ENCODE data around the gene SYNDIG1L.

Gene SYNDIG1L

DNA sequence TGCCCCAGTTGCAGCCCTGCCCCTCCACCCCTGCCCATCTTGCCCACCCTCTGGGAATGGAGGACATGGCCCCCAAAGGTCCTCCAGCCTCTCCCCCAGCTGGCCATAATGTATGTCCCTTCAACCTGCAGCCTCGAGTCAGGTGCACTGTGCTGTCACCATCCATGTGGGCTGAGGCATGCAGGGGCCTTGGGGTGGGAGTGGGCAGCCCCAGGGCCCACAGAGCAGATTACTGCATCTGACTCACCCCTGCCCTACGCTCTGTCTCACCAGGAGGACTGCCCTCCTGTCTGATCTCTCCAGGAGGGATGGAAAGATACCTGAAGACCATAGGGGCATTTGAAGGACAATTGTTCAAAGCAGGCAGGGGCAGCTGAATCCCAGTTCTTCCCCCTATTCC, 13.3 kb downstream of the SYNDIG1L start:
- DNase-seq: no peak
- TF ChIP-seq, protein P1, sequence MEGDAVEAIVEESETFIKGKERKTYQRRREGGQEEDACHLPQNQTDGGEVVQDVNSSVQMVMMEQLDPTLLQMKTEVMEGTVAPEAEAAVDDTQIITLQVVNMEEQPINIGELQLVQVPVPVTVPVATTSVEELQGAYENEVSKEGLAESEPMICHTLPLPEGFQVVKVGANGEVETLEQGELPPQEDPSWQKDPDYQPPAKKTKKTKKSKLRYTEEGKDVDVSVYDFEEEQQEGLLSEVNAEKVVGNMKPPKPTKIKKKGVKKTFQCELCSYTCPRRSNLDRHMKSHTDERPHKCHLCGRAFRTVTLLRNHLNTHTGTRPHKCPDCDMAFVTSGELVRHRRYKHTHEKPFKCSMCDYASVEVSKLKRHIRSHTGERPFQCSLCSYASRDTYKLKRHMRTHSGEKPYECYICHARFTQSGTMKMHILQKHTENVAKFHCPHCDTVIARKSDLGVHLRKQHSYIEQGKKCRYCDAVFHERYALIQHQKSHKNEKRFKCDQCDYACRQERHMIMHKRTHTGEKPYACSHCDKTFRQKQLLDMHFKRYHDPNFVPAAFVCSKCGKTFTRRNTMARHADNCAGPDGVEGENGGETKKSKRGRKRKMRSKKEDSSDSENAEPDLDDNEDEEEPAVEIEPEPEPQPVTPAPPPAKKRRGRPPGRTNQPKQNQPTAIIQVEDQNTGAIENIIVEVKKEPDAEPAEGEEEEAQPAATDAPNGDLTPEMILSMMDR (IDR thresholded peaks at IDR 0.05; ENCODE audit: low read depth, low read length): no peak
- H3K36me3 ChIP-seq: no peaks in the 10 kb centered on the region
- H3K4me1 ChIP-seq: no peaks in the 10 kb centered on the region
- no peak overlapping the region for H3K4me3 ChIP-seq (ENCODE audit: low read depth, low read length)
- H3K27me3 ChIP-seq: peaks cover 7% of the 10 kb centered on the region
- H3K9me3 ChIP-seq: no peaks in the 10 kb centered on the region

DNA sequence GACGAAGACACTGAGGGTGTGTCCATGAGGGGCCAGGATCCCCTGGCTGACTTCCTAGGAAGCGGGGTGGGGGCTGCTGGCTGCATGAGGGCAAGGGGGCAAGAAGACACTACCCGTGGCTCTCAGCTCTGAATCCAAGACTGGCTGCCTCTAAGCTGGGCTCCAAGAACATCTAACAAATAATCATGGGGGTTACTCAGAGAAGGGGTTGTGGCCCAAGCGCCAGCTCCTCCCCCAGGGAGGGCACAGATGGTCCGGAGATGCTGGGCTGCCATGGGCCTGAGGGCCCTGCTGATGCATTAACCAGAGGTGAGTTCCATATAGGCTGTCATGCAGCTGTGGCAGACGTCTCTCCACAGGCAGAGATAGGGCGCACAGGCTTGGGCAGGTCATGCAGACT, 14.3 kb downstream of the SYNDIG1L start:
- Histone ChIP-seq H3K27me3 (peaks cover 7% of the 10 kb centered on the region), H3K4me3 (ENCODE audit: low read depth, low read length) (no peak overlapping the region), H3K9me3 (no peaks in the 10 kb centered on the region), H3K4me1 (no peaks in the 10 kb centered on the region), H3K36me3 (no peaks in the 10 kb centered on the region)
- DNase-seq: no peak
- TF ChIP-seq, protein P1 (IDR thresholded peaks at IDR 0.05; ENCODE audit: low read depth, low read length): no peak

DNA sequence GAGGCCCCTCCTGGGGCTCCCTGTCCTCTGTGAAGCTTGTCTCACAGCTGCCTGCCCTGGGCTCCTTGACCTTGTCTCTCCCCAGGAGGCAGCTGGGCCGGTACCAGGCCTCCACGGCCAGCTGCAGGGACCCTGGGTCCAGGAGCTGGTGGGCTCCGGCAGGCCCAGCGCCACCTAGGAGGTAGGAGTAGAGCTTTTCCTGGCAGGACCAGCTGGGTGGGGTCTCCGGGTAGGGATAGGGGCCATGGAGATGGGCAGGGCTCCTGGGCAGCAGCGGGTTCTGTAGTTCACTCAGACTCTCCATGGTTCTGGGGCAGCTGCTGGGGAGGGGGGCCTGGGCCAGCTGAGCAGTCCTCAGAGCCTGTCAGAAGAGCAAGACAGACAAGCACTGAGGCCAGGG, 16.6 kb downstream of the SYNDIG1L start:
- DNase-seq: no peak
- Histone ChIP-seq H3K4me3 (ENCODE audit: low read depth, low read length) (no peak overlapping the region), H3K9me3 (no peaks in the 10 kb centered on the region), H3K4me1 (no peaks in the 10 kb centered on the region), H3K27me3 (peaks cover 4% of the 10 kb centered on the region; the same call in 1 of the 2 replicates), H3K36me3 (no peaks in the 10 kb centered on the region)
- TF ChIP-seq, protein P1 (IDR thresholded peaks at IDR 0.05; ENCODE audit: low read depth, low read length): no peak

DNA sequence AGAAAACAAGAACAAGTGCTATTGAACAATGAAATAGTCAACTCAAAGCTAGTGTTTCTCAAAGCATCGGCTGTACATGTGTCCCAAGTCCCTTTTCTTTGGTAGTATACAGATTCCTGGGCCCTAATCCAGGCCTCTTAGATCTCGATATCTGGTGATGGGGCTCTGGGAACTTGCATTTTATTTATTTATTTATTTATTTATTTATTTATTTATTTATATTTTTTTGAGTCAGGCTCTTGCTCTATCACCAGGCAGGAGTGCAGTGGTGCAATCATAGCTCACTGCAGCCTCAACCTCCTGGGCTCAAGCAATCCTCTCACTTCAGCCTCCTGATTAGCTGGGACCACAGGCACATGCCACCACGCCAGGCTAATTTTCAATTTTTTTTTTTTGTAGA, 17.1 kb downstream of the SYNDIG1L start:
- DNase-seq: no peak

DNA sequence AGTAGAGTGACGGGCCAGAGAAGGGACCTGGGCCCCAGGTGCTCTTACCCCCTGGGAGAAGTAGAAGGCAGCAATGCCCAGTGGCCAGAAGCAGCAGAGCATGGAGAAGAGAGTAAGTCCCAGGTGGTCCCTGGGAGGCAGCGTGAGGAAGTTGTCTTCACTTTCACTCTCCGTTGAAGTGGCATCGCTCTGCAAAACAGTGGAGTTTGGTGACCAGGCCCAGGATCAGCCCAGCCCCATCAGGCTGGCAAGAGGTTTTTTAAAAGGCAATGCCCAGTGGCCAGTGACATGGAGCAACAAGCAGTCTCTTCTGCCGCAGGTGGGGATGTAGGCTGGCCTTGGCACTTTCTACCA, 18.2 kb downstream of the SYNDIG1L start:
- Histone ChIP-seq H3K27me3 (no peaks in the 10 kb centered on the region; the same call in 1 of the 2 replicates), H3K4me3 (ENCODE audit: low read depth, low read length) (no peak overlapping the region), H3K9me3 (no peaks in the 10 kb centered on the region), H3K4me1 (no peaks in the 10 kb centered on the region), H3K36me3 (no peaks in the 10 kb centered on the region)
- TF ChIP-seq, protein P1 (IDR thresholded peaks at IDR 0.05; ENCODE audit: low read depth, low read length): no peak
- no peak for DNase-seq

More for the DNA sequence above, 17.1 kb downstream of the SYNDIG1L start:
- Histone ChIP-seq H3K36me3 (no peaks in the 10 kb centered on the region), H3K27me3 (peaks cover 2% of the 10 kb centered on the region; the same call in 1 of the 2 replicates), H3K4me3 (ENCODE audit: low read depth, low read length) (no peak overlapping the region), H3K4me1 (no peaks in the 10 kb centered on the region), H3K9me3 (no peaks in the 10 kb centered on the region)
- TF ChIP-seq, protein P1 (IDR thresholded peaks at IDR 0.05; ENCODE audit: low read depth, low read length): no peak

DNA sequence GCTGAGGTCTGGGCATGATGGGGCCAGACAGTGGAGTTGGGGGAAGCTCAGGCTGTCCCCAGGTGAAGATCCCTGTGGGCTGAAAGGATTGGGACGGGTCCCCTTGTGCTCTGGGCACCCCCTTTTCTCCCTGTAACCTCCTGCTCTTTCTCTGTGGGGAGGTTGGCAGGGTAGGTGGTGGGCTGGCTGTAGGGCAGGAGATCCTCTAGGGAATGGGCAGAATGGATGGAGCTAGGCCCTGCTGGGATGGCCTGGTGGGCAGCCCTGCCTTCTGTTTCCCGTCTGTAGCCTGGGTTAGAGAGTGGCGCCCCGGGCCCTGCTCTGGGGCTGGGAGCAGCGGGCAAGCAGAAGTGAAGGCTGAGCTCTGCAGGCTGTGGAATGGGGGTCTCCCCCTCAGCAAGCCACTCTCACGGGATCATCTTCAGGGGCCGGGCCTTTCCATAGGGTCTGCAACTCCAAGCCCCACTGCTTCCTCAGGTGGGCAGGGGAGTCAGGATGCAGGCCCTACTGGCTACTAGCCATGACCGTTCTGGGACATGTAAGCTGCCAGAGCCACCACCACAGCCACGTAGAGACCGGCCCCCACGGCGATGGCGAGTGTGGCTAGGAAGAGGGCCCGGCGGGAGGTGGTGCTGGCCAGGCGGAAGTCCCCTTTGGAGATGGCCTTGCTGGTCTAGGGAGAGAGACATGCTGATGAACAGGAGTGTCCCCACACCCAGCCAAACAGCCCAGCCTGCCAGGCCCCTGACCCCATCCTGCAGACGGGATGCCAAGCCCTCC, 18.8 kb downstream of the SYNDIG1L start:
- Histone ChIP-seq H3K36me3 (no peaks in the 10 kb centered on the region), H3K27me3 (no peaks in the 10 kb centered on the region), H3K4me1 (no peaks in the 10 kb centered on the region), H3K4me3 (ENCODE audit: low read depth, low read length) (no peak overlapping the region), H3K9me3 (no peaks in the 10 kb centered on the region)
- TF ChIP-seq, protein P1 (IDR thresholded peaks at IDR 0.05; ENCODE audit: low read depth, low read length): no peak
- DNase-seq: no peak

Measured in BE2C (cell line).